NT2/D1 (cell line): ENCODE data around the gene ACBD3.

Source experiments
- SUZ12 ChIP-seq: IDR thresholded peaks from 2 replicates; pipeline ENCODE4 v1.6.1; 2011; ENCODE audit not compliant: insufficient read length, insufficient read depth; ENCODE audit errors: extremely low read depth
- YY1 ChIP-seq: IDR thresholded peaks from 2 replicates; pipeline ENCODE4 v1.6.1; 2011; ENCODE audit not compliant: insufficient read length, insufficient read depth
- ZNF274 ChIP-seq: IDR thresholded peaks from 2 replicates; pipeline ENCODE4 v1.6.1; 2011; ENCODE audit warnings: mild to moderate bottlenecking, low read depth, low read length

- no peak for TF ChIP-seq SUZ12
- no peak for TF ChIP-seq ZNF274
- no peak for TF ChIP-seq YY1
These were observed 73.9 kb downstream of the ACBD3 start for GRCh38 chr1:226112626-226113025.
